Stimulated activated naive CD8-positive, alpha-beta T cell treated with anti-CD3 and anti-CD28 coated beads, Interleukin-15, Interleukin-2, amounts not matched to agents 100 U/mL and 50 U/mL, for 24 hours (primary cell): ENCODE measurements around the gene AFF1.
A peak's percentile ranks its signal among the peaks of the same experiment; 100 is the strongest.
"Not testable (repeated sequence)": the region's sequence is repeated elsewhere in the genome, so short reads cannot be mapped to it uniquely, and the experiment has no call there.

Experiments
- ATAC-seq: fragments of 150-1000 bp; cut with Tn5 transposase; one replicate; pipeline ENCODE4 v1.10.0; 2021
- DNase-seq: peaks from one replicate; pipeline ENCODE4 v3.0.0; 2021

AFF1 gene

DNA sequence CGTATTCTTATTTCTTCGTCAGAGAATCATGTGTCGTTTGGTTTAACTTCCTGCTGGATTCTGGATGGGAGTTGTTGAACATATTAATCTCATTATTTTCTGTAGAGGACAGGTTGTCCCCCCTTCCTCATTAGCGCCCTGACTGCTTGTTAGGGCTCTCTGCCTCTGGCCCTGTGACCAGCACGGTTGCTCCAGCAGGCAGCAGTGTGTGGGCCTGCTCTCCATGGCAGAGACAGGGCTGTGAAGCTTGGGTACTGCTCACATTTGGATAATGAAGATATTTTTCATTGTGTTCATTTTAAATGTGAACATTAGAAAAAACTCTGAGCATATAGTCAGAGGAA, 182.9 kb downstream of the AFF1 start:
- no peak for ATAC-seq

DNA sequence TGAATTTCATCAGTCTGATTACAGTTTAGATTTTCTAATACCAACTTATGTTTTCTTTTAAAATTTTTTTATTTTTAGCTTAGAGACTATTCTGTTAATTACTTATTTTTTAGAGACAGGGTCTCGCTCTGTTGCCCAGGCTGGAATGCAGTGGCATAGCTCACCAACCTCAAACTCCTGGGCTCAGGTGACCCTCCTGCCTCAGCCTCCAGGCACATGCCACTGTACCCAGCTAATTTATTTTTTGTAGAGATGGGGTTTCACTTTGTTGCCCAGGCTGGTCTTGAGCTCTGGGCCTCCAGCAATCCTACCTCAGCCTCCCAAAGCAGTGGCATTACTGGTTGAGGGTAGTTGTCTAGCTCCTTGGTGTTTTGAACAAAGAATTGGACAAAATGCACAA, 183.6 kb downstream of the AFF1 start:
- DNase-seq, result no peak
- ATAC-seq, result no peak

More for the DNA sequence above, 182.9 kb downstream of the AFF1 start:
- no peak for DNase-seq

DNA sequence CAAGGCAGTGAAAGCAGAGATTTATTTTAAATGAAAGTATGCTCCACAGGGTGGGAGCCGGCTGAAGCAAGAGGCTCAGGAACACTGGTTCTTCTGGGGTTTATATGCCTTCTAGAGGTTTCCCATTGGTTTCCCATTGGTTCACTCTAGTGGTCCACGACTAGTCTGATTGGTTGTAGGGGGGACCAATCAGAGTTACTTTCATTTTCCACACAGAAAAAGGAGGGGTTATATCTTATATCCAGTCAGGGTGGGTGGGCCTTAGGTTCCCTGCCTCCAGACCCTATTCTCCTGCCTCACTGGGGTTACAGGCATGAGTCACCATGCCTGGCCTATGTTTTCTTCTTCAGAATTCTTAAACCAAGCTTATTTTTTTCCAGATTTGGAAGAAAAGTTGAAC, 184.0 kb downstream of the AFF1 start:
- DNase-seq, result no peak
- ATAC-seq, result peak; percentile 63

DNA sequence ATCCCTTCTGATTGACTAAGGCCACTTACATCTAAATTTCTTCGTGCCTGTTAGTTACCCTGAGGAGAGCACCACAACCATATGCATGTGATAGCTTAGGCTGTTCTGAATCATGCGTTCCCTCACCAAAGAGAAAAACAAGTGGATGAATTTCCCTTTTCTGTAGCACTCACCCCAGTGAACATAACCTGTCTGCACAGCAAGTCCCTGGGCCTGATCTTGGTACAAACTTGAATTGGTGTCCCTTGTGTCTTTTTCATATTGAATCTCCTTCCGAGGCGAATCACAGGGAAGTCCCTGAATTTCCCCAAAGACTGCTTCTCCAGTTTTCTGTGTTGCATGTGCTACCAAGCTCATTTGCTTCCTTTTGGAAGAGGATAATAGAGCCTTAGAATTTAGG, 185.2 kb downstream of the AFF1 start:
- DNase-seq, result no peak
- ATAC-seq, result no peak

DNA sequence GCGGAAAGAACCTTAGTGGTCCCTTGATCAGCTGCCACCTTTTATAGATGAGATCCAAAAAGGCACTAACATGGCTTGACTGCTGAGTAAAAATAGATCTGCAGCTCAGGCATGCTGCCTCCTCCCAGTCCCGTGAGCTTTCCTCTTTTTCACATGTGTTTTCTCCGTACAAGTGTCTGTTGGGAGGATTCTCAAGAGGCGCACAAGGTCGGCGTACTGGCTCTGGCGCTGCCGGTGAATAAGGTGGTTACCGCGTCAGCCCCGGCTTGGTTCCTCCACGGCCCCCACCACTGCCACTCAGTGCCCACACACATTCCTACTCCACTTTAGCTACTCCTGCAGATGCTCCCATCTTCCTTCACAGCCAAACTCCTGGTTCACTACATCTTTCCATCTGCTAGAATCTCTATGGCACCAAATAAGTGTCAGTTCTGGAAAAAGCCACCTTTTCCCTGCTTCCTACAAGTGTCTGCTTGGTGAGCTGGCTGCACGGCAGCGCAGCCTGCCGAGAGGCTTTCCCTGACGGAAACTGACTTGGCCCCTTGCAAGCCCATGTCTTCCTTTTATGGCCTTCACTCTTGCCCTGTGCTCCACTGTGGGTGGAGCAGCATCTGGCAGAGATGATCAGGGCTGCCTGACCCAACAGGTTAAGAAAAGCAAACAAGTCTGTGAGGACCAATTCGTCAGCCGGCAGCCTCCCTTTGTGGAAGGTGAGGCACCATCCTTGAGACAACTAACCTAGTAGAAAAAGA, 185.8 kb downstream of the AFF1 start:
- no peak for ATAC-seq

DNA sequence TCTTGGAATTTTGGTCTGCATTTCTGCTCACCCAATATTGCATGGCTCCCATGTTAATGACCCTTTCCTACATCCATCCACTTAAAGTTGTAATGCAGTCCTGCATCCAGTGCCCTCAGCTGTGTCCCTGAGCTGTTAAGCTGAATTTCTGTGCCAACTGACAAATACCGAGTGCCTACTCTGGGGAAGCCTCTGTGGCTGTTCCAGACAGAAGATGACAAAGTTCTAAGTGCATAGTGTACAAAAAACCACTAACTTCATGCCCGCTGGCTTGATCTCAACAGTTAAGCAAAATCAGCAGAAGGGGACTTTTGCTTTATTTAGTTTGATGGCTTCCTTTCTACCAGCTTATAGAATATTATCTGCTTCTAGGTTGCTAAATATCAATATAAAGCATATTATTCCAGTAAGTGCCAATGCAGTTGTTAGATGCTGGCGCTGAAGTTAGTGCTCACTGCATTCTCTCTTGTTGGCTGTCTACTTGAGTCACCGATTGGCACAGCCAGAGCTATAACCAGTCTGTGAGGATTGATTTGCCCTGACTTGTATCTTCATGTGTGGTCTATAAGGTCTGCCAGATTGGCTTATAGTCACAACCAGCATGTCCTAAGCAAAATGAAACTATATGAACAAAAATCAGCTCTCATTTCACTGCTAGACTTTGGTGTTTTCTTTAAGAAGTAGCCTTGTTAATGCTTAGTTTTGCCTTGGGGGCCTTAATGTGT, 186.7 kb downstream of the AFF1 start:
- ATAC-seq (no peak), DNase-seq (no peak)

More for the DNA sequence above, 185.8 kb downstream of the AFF1 start:
- DNase-seq, result no peak

DNA sequence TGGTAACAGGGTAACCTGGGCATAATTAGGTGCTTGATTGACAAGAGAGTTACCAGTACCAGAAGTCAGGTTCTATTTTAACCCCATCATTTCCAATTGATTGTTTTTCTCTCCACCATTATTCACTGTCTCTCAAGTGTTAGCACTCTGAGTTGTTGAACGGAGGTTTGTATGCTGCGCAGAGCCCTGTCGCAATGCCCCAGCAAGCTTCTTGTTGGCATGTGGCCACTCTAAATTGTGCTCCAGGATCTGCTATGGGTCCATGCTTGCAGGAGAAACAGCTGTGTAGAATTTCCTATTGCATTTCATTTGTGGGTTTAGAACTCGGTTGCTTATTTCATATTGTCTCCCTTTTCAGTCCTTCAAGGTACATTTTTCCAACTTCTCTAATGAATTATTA, 187.4 kb downstream of the AFF1 start:
- DNase-seq (no peak), ATAC-seq (no peak)

DNA sequence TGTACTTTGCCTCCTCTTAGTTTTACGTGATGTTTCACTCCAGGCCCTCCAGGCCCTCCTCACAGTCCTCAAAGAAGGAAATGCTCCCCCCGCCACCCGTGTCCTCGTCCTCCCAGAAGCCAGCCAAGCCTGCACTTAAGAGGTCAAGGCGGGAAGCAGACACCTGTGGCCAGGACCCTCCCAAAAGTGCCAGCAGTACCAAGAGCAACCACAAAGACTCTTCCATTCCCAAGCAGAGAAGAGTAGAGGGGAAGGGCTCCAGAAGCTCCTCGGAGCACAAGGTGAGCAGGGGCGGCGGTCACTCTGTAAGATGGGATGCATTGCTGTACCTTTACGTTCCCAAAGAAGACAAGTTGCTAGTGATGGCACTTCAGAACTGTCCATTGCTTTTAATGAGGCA, 191.2 kb downstream of the AFF1 start:
- DNase-seq (no peak), ATAC-seq (no peak)

DNA sequence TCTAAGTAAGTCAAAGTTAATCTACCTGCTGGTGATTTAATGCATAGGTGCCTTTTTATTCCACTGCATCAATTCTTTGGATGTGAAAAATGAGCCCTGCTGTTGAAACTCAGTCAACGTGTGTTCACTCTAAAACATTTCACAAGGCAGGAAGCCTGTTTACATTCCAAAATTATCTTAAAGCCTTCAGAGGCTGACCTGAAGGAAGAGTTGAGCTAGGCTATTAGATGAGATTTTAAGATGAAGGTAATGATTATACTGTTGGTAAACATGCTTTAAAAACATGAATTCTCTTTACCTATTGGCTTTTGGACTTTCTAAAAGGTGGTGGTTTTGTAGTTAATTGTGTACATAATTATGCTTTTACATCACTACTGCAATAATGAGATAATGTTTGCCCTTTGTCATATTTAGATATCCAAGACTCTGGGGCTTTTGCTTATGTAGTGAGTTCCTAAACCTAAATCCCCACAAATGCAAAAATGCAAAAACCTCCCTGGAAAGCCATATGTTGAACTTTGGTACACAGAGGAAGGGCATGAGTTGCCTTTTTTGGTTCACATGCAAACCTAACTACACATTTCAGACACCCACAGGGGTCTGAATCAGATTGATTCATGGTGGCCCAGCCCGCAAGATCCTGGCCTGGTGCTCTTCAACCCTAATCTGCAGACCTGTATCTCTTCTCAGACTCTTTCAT, 193.3 kb downstream of the AFF1 start:
- no peak for DNase-seq
- ATAC-seq, result no peak

DNA sequence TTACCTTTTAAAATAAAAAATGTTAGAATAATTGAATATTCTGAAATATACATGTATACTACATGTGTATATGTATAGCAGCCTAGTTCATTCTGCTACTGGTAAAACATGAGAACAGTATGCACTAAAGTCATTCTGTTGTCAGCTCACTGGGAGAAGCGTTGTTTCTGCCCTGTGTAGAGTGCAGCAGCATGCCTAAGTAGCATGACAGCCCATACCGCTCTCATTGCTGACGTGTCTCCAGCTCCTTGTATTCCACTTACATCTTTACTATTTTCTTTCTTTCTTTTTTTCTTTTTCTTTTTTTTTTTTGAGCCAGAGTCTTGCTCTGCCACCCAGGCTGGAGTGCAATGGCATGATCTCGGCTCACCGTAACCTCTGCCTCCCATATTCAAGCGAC, 194.9 kb downstream of the AFF1 start:
- no peak for ATAC-seq
- no peak for DNase-seq

DNA sequence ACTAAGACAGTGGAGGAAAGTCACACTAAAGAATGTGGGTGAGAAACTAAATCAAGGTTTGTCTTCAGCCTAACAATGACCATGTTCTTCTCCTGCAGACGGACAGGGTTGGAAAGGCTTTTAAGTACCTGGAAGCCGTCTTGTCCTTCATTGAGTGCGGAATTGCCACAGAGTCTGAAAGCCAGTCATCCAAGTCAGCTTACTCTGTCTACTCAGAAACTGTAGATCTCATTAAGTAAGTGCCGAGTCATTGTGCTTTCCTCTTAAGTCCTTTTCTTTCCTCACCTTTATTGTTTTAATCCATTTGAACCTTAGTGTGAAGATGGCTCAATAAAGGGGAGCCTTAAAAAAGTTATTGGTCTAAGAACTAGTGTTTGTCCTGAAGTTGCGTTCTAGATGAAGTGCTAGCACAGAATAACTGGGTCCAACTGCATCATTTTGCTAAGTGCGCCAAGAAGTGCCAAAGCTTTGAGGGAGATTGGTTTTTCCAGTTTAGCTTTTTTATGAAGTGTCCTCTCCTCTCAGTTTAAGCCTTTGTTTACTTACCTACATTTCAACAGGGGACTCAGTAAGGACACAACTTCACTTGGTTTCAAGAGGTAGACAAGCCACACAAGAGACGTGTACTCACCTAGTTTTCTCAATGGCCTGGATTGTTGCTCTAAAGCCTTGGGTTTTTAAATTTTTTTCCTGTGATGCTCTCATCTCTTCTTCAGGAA, 196.3 kb downstream of the AFF1 start:
- DNase-seq (no peak), ATAC-seq (no peak)

DNA sequence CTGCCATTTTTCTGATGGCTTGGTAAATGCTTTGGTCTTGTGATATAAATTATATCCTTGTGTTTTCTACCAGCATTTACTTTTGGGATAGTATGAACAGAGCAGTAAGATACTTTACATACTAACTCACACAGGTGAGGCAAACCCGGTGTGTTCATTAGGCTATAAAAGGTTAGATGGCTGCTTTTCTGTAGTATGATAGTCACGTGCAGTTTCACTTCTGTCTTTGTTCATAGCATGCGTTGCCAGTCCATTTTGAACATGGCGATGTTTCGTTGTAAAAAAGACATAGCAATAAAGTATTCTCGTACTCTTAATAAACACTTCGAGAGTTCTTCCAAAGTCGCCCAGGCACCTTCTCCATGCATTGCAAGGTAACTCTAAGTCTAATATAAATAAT, 197.2 kb downstream of the AFF1 start:
- ATAC-seq (no peak), DNase-seq (no peak)

DNA sequence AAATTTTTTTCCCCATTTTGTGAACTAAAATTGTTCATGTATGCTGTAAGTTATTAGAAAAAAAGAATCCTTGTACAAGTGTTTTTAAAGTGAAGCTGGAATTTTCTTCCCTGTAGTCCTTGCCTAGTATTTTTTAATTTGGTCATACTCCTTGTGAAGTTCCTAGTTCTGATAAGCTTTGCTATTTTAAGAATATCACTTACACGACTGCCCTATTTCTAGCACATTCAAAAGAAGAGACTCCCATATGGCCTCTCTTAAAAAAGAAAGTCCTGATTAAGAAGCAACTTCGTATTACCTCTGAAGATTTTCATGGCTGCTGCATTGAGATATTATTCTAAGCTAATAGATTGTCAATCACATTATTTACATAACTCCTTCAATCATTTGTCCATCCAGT, 198.4 kb downstream of the AFF1 start:
- ATAC-seq, result no peak
- no peak for DNase-seq

DNA sequence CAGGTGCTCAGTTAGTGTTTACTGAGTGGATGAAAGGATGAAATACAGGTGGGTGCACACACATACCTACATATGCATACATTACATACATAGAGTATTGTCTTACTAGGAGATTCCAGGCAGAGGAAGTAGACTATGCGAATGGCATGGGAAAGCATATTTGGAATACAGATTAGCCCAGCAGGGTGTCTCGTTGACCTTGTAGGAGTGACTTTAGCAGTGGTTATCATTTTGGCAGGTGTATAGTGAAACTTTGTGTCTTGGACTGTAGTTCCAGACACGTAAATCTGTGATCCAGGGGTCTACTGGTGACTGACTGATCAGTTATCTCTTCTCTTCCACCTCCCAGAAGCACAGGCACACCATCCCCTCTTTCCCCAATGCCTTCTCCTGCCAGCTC, 199.3 kb downstream of the AFF1 start:
- ATAC-seq, result no peak

DNA sequence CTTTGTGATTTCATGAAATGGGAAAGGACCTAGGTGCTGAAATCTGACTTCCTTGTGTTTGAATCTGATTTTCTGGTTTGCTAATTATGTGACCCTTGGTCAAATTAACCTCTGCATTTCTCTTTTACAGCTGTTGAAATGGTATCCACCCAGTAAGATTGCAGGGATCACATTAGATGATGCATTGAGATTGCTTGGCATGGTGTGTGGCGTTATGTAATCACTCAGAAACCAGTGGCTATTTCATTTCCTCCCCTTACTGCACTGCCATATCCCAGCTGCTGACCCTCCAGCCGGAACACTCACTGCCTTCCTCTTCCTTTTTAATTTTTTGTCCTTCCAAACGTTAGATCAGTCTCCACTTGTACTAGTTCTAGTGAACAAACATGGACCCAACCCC, 206.6 kb downstream of the AFF1 start:
- DNase-seq (no peak), ATAC-seq (no peak)

More for the DNA sequence above, 199.3 kb downstream of the AFF1 start:
- no peak for DNase-seq

DNA sequence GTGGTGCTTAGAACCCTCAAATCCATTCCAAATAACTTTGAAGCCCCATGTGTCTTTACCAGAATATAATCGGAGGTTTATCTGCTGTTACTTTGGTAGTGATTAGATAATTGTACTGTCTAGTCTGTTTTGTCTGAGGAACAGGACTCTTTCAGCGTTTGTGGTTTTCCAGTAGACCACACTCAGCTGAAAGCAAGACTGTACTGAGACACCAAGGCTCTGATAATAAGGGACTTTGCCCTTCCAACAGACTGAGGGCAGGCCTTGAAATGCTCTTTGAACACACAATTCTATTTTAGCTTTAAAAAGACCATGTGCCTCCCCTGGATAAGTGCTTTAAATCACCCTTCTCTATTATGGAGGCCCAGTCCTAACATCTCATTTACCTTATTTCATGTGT, 209.5 kb downstream of the AFF1 start:
- ATAC-seq (no peak), DNase-seq (no peak)

DNA sequence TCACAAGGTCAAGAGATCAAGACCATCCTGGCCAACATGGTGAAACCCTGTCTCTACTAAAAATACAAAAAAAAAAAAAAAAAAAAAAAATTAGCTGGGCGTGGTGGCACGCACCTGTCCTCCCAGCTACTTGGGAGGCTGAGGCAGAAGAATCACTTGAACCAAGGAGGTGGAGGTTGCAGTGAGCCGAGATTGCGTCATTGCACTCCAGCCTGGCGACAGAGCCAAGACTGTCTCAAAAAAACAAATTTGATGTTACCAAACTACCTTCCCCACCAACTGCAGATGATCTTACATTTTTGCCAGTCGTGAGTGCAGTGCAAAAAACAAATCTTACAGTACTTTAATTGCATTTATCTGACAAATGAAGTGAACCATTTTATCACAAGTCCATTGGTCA, 211.1 kb downstream of the AFF1 start:
- not testable (repeated sequence) for DNase-seq, ATAC-seq

DNA sequence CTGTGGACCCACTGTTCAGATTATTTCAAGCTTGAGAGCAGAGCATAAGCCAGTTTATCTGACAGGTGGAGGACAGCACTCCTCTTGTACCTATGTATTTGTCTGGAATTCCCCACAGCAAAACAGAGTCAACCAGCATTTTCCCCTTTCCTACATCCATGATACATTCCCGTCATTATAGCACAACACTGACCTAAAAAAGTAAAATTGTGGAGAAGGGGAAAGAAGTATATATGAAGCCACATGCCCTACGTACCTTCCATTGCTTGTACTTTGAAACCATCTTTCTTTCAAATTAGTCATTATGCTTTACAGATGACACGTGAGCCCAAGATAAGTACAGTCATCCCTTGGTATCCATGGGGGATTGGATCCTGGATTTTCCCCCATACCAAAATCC, 212.3 kb downstream of the AFF1 start:
- ATAC-seq (no peak), DNase-seq (no peak)

DNA sequence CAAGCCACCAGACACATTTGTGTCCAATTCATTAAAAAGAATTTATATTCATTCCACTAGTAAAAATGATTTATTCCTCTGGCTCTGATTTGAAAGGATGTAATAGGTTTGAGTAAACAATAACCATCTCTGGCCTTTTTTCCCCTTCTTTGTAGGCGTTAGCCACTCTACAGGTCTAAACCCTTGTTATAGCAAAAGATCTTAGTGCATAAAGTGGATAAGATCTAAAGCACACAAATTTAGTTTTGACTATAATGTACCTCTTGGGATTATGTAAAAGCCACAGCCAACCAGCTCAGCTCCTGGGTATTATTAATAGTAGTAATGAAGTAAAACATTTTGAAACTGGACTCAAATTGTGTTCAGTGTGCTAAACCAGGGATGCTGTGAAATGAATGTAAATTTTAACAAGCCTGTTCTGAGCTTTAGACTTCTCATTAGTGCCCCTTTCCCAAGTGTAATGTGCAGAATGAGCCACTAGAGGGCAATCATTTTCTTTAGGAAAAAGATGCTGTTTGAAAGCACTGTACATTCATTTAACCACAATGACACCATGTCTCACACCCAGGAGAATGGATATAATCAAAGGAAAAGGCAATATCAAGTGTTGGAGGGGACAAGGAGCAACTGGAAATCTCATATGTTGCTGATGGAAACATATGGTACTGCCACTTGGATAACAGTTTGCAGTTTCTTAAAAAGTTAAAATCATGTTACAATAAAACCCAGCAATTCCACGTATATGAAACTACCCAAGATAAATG, 215.9 kb downstream of the AFF1 start:
- peak; percentile 52 for DNase-seq
- ATAC-seq, result peak; percentile 57

DNA sequence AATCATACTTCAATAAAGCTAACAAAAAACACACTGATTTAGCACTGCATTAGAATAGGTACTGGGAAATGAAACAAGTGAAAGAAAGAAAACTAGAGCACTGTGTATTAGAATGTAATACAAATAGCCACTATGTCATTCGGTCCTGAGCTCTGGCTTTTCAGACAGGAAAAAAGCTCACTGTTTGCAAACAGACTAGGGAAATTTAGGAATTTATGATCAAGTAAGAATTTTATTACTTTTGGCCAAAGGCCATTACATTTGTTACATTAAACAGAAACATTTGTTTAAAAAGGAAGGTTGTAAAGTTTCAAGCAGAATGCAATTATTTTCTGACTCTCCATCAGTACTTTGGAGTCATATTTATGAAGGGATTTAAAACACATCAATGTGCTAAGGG, 216.9 kb downstream of the AFF1 start:
- ATAC-seq (no peak), DNase-seq (no peak)

DNA sequence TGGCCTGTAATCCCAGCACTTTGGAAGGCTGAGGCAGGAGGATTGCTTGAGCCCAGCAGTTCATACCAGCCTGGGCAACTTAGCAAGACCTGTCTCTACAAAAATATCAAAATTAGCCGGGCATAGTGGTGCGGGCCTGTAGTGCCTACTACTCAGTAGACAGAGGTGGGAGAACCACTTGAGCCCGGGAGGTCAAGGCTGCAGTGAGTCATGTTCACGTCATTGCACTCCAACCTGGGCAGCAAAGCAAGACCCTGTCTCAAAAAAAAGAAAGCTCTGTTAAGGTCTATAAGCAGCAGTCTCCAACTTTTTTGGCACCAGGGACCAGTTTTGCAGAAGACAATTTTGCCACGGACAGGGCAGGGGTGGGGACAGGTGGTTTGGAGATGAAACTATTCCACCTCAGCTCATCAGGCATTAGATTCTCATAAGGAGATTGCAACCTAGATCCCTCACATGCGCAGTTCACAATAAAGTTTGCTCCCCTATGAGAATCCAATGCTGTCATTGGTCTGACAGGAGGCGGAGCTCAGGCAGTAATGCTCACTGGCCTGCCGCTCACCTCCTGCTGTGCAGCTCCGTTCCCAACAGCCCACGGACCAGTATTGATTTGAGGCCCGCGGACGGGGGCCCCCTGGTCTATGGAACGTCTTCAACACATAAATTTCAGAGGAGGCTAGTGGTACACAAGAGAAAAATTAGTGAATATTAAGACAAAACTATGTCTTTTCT, 217.7 kb downstream of the AFF1 start:
- DNase-seq (no peak), ATAC-seq (no peak)
